ENCODE data around the gene MATK.

The MATK gene

DNA sequence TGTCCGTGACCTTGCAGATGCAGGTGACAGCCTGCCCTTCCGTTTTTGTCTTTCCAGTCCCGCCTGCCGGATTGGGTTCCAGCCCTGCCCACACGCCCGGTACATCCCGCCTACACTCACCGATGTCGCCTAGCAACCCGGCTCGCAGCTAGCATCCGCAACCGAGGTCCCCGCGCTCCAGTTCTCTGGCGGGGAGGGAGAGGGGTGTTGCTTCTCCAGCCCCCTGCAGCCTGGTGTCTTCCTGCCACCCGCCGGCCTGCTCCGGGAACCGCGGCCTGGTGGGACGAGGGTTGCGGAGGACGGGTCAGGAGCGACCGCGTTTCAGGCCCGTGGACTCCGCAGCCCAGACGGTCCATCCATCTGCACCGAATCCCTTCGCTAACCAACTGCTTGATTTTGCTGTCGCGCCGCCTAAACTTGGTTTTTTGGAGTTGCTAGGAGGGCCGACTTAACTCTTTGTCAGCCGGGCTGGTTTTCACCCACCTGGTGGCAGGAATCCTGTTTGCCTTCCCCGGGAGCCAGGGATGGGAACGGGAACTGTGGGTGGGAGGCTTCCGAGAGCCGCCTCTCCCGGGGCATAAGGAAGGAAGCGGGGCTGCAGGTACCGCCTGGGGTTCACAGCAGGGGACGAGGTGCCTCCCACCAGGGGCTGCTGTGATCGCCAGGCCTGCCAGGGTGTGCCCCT is 15.4 kb upstream of the MATK start:
- no peak overlapping the region for H3K9ac ChIP-seq (ENCODE audit: low read length)
- H3K4me1 ChIP-seq (ENCODE audit: control insufficient read depth, low read depth, low read length), result no peaks in the 10 kb centered on the region
- H3K9me3 ChIP-seq (ENCODE audit: control insufficient read depth, low read depth, low read length), result no peaks in the 10 kb centered on the region
- H3K27ac ChIP-seq (ENCODE audit: low read length), result no peak overlapping the region
- H3K4me3 ChIP-seq (ENCODE audit: low read length), result peak overlapping the region; percentile 55
- H3K27me3 ChIP-seq (ENCODE audit: control insufficient read depth, insufficient read depth, low read length), result peaks cover 38% of the 10 kb centered on the region
- no peaks in the 10 kb centered on the region for H3K36me3 ChIP-seq (ENCODE audit: control insufficient read depth, low read depth, low read length)

DNA sequence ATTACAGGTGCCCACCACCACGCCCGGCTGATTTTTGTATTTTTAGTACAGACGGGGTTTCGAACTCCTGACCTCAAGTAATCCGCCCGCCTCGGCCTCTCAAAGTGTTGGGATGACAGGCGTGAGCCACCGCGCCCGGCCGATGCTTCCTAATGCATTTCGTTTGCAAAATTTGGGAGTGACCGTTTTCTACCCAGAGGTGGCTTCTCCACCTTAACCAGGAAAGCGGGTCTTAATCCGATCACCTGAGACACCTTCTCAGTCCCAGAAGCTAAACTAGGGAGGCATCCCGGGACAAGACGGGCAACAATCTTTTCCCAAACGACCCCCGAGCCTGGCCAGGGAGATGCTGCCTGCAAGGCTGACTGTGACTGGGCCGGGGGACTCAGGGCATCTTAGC is 14.8 kb upstream of the MATK start:
- Histone ChIP-seq H3K27me3 (ENCODE audit: control insufficient read depth, insufficient read depth, low read length) (peaks cover 38% of the 10 kb centered on the region), H3K4me1 (ENCODE audit: control insufficient read depth, low read depth, low read length) (no peaks in the 10 kb centered on the region), H3K36me3 (ENCODE audit: control insufficient read depth, low read depth, low read length) (no peaks in the 10 kb centered on the region), H3K9ac (ENCODE audit: low read length) (no peak overlapping the region), H3K9me3 (ENCODE audit: control insufficient read depth, low read depth, low read length) (no peaks in the 10 kb centered on the region), H3K4me3 (ENCODE audit: low read length) (peak overlapping the region; percentile 55), H3K27ac (ENCODE audit: low read length) (no peak overlapping the region)

DNA sequence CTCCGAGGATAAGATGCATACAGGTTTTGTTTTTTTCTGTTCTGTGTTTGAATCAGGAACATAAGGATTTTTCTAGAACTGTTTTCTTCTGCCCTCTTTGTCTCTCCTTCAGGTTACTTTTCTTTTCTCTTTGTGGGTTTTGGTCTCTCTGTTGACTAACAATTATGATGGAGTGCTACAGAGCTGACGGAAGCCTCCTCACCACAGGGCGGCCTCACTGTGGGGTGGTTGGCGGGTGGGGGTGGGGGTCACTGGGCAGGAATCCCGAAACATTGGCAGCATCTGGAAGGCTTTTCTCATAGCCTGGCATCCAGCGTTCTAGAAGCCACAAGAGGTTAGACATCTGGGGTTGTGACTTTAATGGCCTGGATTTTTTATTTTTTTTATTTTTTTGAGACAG is 12.0 kb upstream of the MATK start:
- no peak overlapping the region for H3K4me3 ChIP-seq (ENCODE audit: low read length)
- H3K27ac ChIP-seq (ENCODE audit: low read length), result no peak overlapping the region
- H3K27me3 ChIP-seq (ENCODE audit: control insufficient read depth, insufficient read depth, low read length), result peaks cover 38% of the 10 kb centered on the region
- no peaks in the 10 kb centered on the region for H3K4me1 ChIP-seq (ENCODE audit: control insufficient read depth, low read depth, low read length)
- no peak overlapping the region for H3K9ac ChIP-seq (ENCODE audit: low read length)
- no peaks in the 10 kb centered on the region for H3K36me3 ChIP-seq (ENCODE audit: control insufficient read depth, low read depth, low read length)
- no peaks in the 10 kb centered on the region for H3K9me3 ChIP-seq (ENCODE audit: control insufficient read depth, low read depth, low read length)

DNA sequence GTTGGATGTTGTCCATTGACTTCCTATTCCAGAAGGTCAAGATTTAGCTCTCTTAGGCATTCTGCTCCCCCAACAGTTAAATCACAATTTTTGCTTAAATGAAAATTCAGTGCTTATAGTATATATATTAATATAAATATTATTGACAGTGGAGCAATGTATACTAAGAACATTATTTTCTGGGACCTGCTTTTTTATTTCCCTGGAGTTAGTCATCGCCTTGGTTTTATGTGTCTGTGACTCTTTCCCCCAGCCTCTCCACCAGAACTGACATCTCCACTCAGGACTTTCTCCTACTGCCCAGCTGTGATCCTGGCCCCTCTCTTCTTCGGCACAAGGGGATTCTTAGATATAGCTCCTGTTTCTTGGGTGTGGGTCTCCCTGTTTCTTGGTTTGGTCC is 10.2 kb upstream of the MATK start:
- H3K9ac ChIP-seq (ENCODE audit: low read length), result no peak overlapping the region
- no peak overlapping the region for H3K4me3 ChIP-seq (ENCODE audit: low read length)
- no peaks in the 10 kb centered on the region for H3K36me3 ChIP-seq (ENCODE audit: control insufficient read depth, low read depth, low read length)
- H3K27ac ChIP-seq (ENCODE audit: low read length), result no peak overlapping the region
- H3K27me3 ChIP-seq (ENCODE audit: control insufficient read depth, insufficient read depth, low read length), result peaks cover 20% of the 10 kb centered on the region
- H3K4me1 ChIP-seq (ENCODE audit: control insufficient read depth, low read depth, low read length), result no peaks in the 10 kb centered on the region
- no peaks in the 10 kb centered on the region for H3K9me3 ChIP-seq (ENCODE audit: control insufficient read depth, low read depth, low read length)

DNA sequence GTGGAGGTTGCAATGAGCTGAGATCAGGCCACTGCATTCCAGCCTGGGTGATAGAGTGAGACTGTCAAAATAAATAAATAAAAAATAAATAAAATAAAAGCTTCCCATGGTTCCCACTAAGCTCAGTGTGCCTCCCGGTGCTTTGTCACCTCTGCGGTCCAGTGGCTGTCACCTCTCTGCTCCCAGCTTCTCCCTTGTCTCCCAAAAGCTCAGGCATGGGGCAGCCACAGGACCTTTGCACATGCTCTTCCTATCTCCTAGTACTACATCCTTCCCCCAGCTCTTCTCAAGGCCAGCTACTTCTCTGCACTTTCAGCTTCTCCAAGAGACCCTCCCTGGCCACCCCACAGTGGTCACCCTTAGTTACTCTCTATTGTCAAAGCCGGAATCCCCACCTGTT is 7.6 kb upstream of the MATK start:
- Histone ChIP-seq H3K27me3 (ENCODE audit: control insufficient read depth, insufficient read depth, low read length) (no peaks in the 10 kb centered on the region), H3K36me3 (ENCODE audit: control insufficient read depth, low read depth, low read length) (no peaks in the 10 kb centered on the region), H3K27ac (ENCODE audit: low read length) (no peak overlapping the region), H3K4me3 (ENCODE audit: low read length) (no peak overlapping the region), H3K9me3 (ENCODE audit: control insufficient read depth, low read depth, low read length) (no peaks in the 10 kb centered on the region), H3K9ac (ENCODE audit: low read length) (no peak overlapping the region), H3K4me1 (ENCODE audit: control insufficient read depth, low read depth, low read length) (no peaks in the 10 kb centered on the region)

DNA sequence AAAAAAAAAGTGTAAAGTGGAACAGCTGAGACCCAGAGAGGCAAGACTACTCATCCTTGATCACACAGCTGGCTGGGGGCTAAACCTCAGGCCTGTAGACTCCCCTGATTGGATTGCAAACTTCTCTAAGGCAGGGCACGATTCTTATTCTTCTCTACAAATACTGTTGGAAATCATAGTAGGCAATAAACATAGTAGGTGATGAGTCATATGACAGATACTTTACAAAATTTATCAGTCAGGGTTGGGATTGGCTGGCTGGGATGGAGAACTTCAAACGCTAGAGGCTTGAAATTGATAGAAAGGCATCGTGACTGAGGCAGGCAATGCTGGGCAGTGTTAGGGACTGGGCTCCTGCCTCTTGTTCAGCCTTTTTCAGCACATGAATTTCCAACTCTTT is 5.9 kb upstream of the MATK start:
- no peaks in the 10 kb centered on the region for H3K4me1 ChIP-seq (ENCODE audit: control insufficient read depth, low read depth, low read length)
- H3K4me3 ChIP-seq (ENCODE audit: low read length), result no peak overlapping the region
- peaks cover under 1% of the 10 kb centered on the region for H3K27me3 ChIP-seq (ENCODE audit: control insufficient read depth, insufficient read depth, low read length)
- no peak overlapping the region for H3K27ac ChIP-seq (ENCODE audit: low read length)
- no peaks in the 10 kb centered on the region for H3K36me3 ChIP-seq (ENCODE audit: control insufficient read depth, low read depth, low read length)
- H3K9me3 ChIP-seq (ENCODE audit: control insufficient read depth, low read depth, low read length), result no peaks in the 10 kb centered on the region
- H3K9ac ChIP-seq (ENCODE audit: low read length), result no peak overlapping the region

DNA sequence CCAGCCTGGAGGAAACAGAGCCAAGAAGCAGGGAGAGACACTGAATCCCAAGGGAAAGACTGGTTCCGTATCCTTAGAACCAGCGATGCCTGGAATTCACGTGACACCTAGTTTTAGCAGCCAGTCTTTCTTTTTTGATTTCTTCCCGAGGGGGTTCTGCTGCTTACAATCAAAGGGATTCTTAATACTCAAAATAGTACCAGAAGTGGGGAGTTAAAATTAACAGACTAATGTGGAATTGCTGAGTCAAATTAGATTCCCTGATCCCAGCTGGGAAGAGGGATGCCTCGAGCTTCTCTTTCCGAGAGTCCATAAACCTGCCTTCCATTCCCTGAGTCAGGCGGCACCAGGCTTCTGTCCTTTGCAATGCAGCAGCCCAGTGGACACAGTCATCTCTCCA is 4.8 kb upstream of the MATK start:
- Histone ChIP-seq H3K27me3 (ENCODE audit: control insufficient read depth, insufficient read depth, low read length) (peaks cover 11% of the 10 kb centered on the region), H3K4me1 (ENCODE audit: control insufficient read depth, low read depth, low read length) (no peaks in the 10 kb centered on the region), H3K9me3 (ENCODE audit: control insufficient read depth, low read depth, low read length) (no peaks in the 10 kb centered on the region), H3K9ac (ENCODE audit: low read length) (no peak overlapping the region), H3K4me3 (ENCODE audit: low read length) (no peak overlapping the region), H3K27ac (ENCODE audit: low read length) (no peak overlapping the region), H3K36me3 (ENCODE audit: control insufficient read depth, low read depth, low read length) (no peaks in the 10 kb centered on the region)

DNA sequence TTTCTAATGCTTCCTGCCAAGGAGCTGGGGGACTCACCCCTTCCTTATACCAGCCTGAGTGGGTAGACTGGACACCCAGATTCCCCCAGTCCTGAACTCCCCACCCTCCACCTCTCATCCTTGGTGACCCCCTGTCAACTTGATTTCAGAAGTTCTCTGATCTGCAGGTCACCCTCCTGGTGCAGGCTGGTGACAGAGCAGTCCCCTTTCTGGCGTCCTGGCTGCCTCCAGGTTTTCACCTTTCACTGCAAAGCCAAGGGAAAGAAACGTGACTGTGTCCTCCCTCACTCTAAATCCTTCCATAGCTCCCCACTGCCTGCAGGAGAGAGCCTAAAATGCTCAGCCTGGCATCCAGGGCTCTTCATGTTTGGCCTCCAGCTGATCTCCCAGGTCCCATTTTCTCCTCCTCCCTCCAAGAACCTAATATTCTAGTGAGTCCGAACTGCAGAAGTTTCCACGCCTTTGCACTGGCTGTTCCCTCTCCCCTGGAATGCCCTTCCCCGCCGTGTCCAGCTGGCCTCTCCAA is 4.1 kb upstream of the MATK start:
- Histone ChIP-seq H3K4me1 (ENCODE audit: control insufficient read depth, low read depth, low read length) (no peaks in the 10 kb centered on the region), H3K27me3 (ENCODE audit: control insufficient read depth, insufficient read depth, low read length) (peaks cover 17% of the 10 kb centered on the region), H3K36me3 (ENCODE audit: control insufficient read depth, low read depth, low read length) (no peaks in the 10 kb centered on the region), H3K9ac (ENCODE audit: low read length) (no peak overlapping the region), H3K9me3 (ENCODE audit: control insufficient read depth, low read depth, low read length) (no peaks in the 10 kb centered on the region), H3K27ac (ENCODE audit: low read length) (no peak overlapping the region), H3K4me3 (ENCODE audit: low read length) (no peak overlapping the region)

DNA sequence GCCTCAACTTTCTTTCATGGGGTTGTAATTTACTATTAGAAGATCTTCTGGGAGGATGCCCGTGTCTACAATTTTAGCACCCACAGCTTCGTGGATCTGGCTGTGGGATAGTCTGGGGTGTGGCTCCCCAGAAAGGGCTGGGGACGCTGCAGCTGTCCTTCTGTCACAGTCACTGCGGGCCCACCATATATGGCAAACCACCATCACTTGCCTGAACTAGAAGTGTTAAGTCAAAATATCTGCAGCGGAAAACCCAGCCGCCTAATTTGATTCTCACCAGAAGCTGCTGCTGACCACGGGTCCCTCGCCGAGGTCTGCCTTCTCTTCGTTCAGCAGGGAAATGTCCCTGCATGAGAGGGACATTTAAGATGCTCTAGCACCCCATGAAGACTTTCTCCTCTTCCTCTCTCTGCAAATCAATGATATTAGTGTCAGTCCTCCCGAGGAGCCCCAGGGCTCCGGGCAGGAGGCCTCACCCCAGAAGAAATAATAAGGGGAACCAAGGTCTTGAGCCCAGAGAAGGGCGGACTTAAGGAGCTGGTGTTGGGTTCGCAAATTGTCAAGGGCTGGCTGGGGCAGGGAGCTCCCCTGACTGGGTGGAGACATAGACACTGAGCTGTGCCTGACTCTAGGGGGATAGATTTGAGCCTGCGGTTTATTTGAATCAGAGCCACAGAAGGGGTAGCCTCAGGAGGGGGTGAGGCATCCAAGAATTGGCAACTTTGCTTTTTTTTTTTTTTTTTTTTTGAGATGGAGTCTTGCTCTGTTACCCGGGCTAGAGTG is 3.0 kb upstream of the MATK start:
- Histone ChIP-seq H3K4me1 (ENCODE audit: control insufficient read depth, low read depth, low read length) (no peaks in the 10 kb centered on the region), H3K27me3 (ENCODE audit: control insufficient read depth, insufficient read depth, low read length) (peaks cover 28% of the 10 kb centered on the region), H3K36me3 (ENCODE audit: control insufficient read depth, low read depth, low read length) (no peaks in the 10 kb centered on the region), H3K4me3 (ENCODE audit: low read length) (no peak overlapping the region), H3K9ac (ENCODE audit: low read length) (no peak overlapping the region), H3K9me3 (ENCODE audit: control insufficient read depth, low read depth, low read length) (no peaks in the 10 kb centered on the region), H3K27ac (ENCODE audit: low read length) (no peak overlapping the region)

DNA sequence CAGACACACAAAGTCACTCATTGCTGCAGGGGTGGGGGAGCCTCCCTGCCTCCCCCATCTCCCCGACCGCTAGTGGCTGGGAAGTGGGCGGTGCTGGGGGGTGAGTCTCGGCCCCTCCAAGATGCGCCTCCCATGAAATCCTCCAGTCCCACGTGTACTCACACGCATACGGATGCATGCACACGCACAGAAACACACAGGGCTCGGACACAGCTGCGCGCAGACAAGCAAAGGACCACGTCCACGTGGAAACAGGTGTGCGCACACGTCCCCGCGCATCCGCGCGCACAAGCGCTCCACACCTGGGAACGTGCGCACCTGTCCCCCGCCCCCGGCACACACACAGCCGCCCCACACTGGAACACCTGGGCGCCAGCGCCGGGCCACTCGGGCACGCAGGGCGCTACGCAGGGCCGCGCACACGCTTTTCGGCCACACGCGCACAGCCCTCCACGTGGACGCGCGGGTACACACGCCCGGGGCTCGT is 687 bp downstream of the MATK start:
- Histone ChIP-seq H3K27ac (ENCODE audit: low read length) (no peak overlapping the region), H3K9me3 (ENCODE audit: control insufficient read depth, low read depth, low read length) (peaks cover 6% of the 10 kb centered on the region), H3K4me3 (ENCODE audit: low read length) (peak overlapping the region; percentile 60), H3K9ac (ENCODE audit: low read length) (no peak overlapping the region), H3K36me3 (ENCODE audit: control insufficient read depth, low read depth, low read length) (no peaks in the 10 kb centered on the region), H3K27me3 (ENCODE audit: control insufficient read depth, insufficient read depth, low read length) (peaks cover 38% of the 10 kb centered on the region), H3K4me1 (ENCODE audit: control insufficient read depth, low read depth, low read length) (no peaks in the 10 kb centered on the region)

DNA sequence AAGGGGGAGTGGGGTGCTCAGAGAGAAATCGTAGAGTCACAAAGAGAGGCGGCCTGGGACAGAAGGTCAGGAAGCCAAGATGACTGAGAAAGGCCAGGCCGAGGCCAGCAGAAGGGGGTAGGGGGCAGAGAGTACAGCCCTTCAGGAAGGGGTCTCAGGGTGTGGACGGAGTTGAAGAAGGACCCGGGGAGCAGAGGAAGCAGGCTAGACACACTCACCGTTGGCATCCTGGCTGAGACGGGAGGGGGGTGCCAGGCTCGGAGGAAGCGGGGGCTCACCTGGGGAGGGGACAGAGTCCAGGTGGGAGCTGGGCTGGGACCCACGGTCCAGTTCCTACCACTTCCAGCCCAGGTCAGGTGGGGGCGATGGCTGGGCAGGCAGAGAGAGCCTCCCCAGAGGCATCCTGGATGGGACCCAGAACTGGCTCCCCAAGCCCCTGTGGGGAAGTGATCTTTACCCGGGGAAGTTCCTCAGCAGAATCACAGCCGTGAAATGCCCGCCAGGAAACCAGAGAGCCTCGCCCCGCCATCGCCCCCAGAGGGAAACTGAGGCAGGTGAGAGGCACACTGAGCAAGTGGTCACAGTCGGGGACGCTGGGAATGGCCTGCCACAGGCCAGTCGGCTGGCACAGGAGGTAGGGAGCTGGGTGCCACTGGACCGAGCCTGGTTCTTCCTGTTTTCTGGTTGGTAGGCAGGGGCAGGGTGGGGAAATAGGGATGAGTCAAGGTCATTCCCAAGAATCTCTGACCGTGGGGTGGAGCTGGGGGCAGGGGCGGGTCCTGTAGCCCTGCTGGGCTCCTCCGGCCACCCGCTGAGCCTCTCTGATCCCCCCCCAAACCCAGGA is 1.4 kb downstream of the MATK start:
- no peak overlapping the region for H3K27ac ChIP-seq (ENCODE audit: low read length)

More for the DNA sequence above, 1.4 kb downstream of the MATK start:
- Histone ChIP-seq H3K27me3 (ENCODE audit: control insufficient read depth, insufficient read depth, low read length) (peaks cover 38% of the 10 kb centered on the region), H3K9me3 (ENCODE audit: control insufficient read depth, low read depth, low read length) (peaks cover 6% of the 10 kb centered on the region), H3K36me3 (ENCODE audit: control insufficient read depth, low read depth, low read length) (no peaks in the 10 kb centered on the region), H3K9ac (ENCODE audit: low read length) (no peak overlapping the region), H3K4me3 (ENCODE audit: low read length) (peak overlapping the region; percentile 60), H3K4me1 (ENCODE audit: control insufficient read depth, low read depth, low read length) (no peaks in the 10 kb centered on the region)

All from iPS-18a (cell line).